KBM-7 (cell line): ENCODE data around the gene DHX15.

ENCODE experiments used
- DNase-seq: peaks from one replicate; pipeline ENCODE4 v3.0.0-alpha.2; 2015
- in situ Hi-C: fragments of 300-500 bp; cut with MboI; formaldehyde crosslinking; loops from 2 replicates; pipeline ENCODE4 v1.14.3; 2020; ENCODE audit warnings: low sequenced_read_pairs, low pct_unique_long_range_greater_than_20kb, mixed read lengths

Gene DHX15

DNA sequence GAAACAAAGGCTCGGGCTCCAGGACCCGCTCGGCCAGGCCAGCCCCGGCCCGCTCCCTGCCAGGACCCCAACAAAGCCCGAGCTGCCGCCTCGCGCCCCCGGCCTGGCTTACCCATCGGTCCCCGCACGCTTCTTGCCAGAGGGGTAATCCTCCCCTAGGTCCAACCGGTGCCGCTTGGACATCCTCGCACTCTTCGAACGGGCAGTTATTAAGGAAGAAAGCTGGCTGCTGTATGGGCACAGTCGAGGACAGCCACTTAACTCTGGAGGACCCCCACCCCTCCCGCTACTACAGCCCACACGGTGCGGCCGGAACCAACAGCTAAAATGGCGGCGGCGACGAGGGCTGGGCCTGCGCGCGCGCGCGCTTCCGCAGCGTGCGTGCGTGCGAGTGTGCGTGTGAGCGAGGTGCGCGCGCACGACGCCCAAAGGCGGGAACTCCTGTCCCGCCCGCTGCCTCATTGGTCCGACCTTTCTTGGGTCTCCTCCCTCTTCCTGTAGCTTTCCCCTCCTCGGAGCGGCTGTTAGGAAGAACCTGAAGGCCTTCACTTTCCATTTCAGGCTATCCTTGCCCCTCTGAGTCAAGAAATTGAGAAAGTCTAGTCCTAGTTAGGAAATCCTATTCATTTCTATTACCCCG lies at the start of gene DHX15:
Gene DHX15 (minus strand): TSS at position 344 of the 640 bp plus-strand sequence. CDS start 161 bp downstream, at position 183.
- in situ Hi-C loops, result no loop called here
- peak; percentile 98 for DNase-seq

DNA sequence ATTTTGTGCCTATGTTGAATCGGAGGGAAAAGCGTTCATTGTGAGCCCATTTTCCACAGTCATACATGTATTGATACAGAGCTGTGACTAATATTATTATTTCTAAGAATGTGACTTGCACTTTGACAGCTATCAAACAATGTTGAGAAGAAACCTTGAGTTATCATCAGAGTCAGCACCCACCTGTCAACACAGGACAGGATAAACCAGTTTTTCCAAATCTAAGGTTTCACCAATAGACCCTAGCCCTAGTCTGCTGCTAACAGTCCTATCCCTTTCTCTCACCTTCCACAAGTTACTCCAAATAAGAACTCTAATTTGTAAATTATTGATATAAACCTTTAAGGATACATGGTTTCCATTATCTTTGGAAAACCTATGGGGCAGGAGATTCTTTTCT lies 47.7 kb upstream of the DHX15 start:
- in situ Hi-C loops, result no loop called here
- DNase-seq, result no peak

DNA sequence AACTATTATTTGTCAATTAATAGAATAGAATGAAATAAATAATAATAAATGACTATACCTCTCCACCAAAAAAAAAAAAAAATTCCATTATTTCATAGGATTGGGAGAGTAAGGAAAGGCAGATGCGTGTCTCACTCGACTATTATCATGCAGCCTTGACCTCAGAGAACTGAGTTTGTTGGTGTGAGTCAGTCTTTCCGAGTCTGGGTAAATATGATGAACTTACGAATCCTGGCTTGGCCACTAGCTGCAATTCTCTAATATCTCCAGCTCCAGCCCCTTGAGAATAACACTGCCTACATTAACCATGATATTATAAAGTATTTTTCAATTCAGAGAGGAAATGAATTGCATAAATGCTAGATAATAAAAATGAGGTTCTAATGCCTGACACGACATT lies 46.6 kb upstream of the DHX15 start:
- in situ Hi-C loops, result no loop called here
- DNase-seq, result no peak

DNA sequence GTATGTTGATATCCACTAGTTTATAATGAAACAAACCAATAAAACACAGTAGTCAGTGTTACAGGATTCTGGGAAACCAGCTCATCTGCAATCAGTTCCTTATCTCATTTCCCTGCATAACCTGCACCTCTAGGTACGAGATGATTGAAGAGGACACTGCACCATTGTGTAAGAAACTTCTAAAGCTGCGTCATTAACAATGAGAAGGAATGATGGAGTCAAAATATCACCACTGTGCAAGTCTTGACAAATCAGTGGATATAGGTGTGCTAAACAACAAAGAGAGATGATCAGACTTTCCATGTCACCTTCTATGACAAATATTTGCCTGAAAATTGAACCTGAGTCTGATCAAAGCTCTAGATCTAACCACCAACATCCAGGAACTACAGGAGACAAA lies 40.7 kb upstream of the DHX15 start:
- in situ Hi-C loops, result no loop called here
- no peak for DNase-seq

DNA sequence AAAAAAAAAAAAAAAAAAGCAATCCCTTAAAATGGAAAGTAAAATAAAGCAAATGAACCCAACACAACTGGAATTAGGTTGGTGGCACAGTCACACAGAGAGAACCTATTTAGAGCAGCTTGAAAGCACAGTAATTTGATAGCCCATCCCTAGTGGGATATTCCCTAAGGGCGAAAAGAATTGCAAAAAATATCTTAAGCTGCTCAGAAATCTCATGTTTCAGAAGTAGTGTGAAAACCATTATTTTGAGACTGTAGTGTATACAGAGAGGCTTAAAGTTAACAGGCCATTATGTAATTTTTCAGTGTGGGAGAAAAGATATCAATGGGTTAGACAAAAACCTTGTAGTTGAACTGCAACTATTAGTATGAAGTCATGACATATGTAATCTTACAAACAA lies 40.0 kb upstream of the DHX15 start:
- DNase-seq, result no peak
- in situ Hi-C loops, result no loop called here

DNA sequence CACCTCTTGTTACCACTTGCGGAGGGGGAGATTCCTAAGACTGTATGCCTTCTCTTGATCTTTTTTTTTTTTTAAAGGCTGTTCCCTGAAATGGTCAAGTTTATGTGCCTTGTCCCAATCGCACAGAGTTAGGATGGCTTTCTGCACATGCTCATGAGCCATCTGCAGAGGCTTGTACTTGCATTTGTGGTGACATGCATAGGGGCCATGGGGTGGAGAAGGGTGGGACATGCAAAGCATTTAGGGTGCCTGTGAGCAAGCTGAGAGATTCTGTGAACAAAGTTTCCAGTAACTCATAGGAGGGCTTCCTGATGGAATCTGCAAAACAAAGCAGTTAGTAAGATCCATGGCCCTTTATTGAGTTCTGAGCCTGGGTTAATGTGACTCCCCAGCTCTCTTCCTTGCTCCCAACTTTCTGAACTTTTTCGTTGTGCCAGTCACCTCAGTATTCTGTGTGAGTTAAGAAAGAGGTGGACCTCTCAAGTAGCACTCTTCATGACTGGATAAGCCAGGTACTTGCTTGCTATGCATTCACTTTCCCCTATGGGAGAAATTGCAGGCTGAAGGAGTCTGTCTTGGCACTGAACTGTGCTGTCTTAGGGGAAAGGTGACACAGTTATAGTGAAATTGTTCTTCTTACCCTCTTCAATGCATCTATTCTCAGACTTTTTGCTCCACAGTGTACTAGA lies 37.9 kb upstream of the DHX15 start:
- DNase-seq, result no peak
- in situ Hi-C loops, result no loop called here

DNA sequence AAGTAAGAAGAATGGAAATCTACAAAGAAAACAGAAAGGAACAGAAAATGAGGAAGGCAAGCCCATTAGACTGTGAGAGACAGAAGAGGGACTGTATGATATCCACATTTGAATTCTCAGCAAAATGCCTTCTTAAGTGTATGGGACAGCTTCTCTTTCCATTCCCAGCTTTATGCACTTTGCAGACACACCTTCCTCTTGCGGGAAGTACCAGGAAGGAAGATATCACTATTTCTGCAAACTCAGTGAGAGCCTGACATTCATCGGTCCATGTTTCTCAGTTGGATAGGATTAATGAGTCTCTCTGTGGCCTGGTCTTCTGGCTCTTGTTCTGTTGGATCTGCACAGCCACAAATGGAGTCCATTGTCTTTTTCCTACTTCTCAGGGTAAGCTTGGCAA lies 31.6 kb upstream of the DHX15 start:
- in situ Hi-C loops, result no loop called here
- no peak for DNase-seq

DNA sequence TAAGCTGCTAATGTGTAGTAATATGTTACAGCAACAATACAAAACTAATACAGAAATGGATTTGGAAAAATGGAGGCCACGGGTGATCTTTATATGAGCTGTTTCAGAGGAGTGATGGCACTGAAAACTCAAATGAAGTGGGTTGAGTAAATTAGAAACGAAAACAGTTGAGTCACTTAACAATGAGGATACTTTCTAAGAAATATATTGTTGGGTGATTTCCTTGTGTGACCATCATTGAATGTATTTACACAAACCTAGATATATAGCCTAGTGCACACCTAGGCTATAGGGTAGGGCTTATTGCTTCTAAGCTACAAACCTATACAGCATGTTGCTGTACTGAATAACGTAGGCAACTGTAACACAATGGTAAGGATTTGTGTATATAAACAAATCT lies 30.5 kb upstream of the DHX15 start:
- in situ Hi-C loops, result no loop called here
- no peak for DNase-seq

DNA sequence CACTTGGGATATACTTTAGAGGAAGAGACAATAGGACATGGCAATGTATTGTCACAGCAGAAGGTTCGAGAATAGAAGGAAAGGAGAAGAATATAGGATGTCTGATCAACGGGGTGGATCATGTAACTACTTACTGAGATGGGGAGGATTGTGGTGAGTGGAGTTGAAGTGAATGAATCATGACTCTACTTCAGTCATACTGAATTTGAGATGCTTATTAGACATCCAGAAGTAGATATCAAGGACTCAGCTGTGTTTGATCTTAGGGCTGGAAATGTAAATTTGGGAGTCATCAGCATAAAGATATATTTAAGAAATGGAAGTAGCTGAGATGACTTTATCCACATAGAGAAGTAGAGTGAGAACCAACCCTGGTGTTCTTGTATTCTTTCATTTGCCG lies 29.1 kb upstream of the DHX15 start:
- in situ Hi-C loops, result no loop called here
- no peak for DNase-seq

DNA sequence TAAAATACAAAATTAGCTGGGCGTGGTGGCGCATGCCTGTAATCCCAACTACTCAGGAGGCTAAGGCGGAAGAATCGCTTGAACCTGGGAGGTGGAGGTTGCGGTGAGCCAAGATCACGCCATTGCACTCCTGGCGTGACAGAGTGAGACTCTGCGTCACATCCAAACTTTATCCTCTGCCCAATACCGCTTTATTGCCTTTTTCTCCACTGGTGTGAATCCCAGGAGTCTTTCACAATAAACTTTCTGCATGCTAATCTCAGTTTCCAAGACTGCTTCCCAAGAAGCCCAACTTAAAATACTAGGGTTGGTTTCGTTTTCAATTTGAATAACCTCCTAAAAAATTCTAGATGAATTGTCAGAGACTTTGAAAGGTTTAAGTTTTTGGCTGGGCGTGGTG lies 27.2 kb upstream of the DHX15 start:
- DNase-seq, result no peak
- in situ Hi-C loops, result no loop called here

DNA sequence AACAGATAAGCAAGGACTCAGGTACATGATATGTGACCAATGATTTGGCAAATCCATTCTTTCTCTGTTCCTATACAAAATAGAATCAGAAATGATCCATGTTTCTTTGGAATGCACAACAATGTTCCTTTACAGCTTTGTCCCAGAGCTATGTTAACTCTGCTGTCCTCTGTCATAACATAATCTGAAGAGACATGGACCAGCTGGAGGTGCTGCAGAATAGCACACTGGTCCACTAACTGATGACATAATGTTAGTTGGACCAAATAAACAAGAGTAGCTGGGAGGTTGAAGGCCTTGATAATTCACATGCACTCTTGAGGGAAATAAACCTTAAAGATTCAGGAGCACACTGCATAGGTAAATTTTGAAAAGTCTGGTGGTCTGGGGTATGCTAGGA lies 23.0 kb upstream of the DHX15 start:
- in situ Hi-C loops, result no loop called here
- no peak for DNase-seq

DNA sequence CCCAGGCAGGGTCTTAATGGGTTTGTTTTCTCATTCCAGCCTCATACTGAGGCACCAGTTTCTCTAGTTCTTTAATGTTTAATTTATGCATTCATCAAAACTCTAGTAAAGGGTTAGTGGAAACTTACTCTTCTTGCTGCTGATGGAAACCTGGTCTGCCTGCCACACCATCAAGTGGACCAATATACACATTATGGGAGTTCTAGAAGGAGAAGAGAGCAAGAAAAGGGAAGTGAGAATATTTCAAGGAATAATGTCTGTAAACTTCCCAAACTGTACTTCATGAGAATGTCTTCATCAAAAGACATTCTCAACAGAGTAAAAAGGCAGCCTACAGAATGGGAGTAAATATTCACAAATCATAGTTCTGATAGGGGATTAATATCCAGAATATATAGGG lies 20.9 kb upstream of the DHX15 start:
- no peak for DNase-seq
- in situ Hi-C loops, result no loop called here

DNA sequence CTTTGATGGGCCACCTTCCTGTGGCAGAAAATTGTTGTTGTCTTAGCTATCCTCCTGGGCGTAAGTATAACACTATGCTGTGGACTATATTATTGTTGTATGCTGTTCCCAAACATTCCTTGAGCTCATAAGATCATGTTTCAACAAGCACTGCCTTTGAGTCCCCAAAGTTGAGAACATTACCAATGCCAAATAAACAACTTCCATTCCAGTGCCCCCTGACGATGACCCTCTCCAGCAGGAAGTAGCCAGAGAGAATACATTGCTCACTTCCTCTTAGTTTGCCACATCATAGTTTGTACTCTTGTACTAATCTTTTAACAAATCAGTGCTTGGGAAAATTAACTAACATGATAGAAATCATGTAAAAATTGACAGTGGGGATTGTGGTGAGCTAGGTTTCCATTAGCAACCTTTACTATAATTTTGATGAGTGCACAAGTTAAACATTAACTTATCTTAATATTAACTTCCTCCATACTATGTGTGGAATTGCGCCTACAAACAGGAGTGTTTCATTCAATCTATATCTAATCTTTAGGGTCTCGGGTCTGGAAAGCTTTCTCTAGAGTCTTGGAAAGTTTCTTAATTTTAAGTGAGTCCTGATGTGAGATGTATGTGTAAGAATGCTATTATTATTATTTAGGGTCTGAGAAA lies 20.3 kb upstream of the DHX15 start:
- DNase-seq, result no peak
- in situ Hi-C loops, result no loop called here

DNA sequence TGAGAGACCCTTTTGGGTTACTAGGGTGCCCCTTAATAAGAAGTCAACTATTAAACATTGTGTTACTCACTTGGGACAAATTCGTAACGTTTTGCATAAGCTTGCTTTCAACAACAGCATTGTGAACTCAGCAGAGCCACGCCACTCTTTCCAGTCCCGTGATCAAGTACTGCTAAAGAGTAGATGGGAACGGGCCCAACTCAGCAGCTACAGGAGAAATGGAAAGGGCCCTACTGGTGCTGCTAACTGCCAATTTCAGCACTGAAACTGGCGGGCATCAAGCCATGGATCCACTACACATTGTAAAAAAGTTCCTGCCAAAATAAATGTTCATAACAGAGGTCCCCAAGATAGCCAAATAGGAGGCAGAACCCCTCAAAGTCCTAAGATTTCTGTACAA lies 19.0 kb upstream of the DHX15 start:
- in situ Hi-C loops, result no loop called here
- no peak for DNase-seq

DNA sequence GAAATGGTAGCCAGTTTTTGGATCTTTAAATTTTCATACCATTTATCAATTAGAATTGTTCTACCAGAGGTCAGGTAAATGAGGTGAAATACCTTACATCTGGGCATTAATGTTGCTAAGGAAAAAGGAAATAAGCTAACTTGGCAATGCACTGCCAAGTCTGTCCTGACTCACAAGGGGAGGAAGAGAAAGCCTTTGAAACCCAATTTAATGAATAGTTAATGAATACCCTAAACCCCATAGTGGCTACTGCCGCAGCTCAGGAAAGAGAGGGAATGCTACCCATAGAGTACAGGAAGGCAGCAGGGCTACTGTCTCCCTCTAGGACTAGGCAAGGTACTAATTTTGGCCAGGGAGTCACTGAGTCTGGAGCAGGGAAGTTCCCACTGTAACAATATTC lies 16.8 kb upstream of the DHX15 start:
- no peak for DNase-seq
- in situ Hi-C loops, result no loop called here

DNA sequence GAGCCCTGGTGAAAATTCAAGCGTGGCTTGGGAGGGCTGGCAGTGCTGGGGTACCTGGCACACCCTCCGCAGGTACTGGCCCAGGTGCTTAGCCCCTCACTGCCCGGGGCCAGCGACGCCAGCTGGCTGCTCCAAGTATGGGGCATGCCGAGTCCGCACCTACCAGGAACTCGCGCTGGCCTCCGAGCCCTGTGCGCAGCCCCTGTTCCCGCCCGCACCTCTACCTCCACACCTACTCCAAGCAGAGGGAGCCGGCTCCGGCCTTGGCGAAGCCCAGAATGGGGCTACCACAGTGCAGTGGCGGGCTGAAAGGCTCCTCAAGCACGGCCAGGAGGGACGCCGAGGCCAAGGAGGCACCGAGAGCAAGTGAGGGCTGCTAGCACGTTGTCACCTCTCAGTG lies 14.9 kb upstream of the DHX15 start:
- DNase-seq, result no peak
- in situ Hi-C loops, result no loop called here

DNA sequence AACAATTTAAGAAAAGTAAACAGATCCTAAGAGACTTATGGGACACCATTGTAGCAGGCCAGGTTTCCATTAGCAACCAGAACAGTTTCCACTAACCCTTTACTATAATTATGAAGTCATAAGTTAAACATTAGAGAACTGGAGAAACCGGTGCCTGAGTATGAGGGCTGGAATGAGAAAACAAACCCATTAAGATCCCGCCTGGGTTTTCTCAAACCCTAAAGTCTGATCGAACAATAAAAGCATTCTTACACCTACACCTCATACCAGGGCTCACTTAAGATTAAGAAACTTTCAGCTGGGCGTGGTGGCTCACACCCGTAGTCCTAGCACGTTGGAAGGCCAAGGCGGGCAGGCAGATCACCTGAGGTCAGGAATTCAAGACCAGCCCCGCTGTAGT lies 13.7 kb upstream of the DHX15 start:
- no peak for DNase-seq
- in situ Hi-C loops, result no loop called here

DNA sequence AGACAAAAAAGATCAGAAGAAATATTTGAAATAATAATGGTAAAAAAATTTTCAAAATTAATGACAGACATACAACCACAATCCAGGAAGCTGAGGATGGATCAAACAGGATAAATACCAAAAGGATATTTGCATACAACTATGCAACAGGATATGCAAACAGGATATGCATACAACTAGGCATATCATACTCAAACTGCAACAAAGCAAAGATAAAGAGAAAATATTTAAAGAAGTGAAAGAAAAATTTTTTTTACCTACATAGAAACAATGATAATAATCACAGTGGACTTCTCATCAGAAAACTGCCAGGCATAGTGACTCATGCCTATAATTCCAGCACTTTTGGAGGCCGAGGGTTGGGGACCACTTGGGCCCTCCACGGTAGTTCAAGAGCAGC lies 11.3 kb upstream of the DHX15 start:
- no peak for DNase-seq

DNA sequence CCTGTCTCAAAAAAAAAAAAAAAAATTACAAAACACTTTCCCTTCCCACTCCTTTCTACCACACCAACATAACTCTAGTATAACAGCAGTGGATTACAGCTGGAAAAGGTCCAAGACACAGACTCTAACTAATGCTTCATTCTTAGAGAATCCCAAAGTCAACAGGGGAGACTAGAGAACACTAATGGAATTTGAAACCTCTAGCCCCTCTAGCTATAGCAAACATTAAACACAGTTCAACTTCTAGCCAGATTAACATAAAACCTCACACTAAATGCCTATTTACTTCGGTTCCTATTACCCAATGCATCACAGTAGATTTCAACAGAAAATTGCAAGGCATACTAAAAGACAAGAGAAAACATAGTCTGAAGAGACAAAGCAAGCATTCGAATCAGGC lies 10.5 kb upstream of the DHX15 start:
- DNase-seq, result no peak
- in situ Hi-C loops, result no loop called here

More for the DNA sequence above, 11.3 kb upstream of the DHX15 start:
- in situ Hi-C loops, result no loop called here

DNA sequence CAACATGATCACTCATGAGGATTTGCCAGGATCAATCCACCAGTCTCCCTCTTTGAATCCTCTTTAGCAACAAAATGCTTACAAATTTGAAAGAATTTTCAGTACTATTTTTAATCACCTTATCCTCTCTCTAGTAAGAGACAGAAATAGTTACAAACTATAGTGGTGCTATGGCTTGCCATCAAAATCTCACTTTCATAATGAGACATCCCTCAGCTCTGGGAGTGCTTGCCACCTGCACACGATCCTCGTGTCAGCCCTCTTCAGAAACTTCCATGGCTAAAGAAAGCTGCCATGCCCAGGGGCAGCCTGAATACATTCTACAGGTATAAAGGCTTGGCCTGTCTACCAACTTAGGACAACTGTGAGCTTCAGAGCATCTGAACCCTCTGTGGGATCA lies 5.1 kb upstream of the DHX15 start:
- DNase-seq, result no peak
- in situ Hi-C loops, result no loop called here
